ENCODE data around the gene SEL1L2.

SEL1L2 gene

GRCh38 chr20:13851279-13851678, 139.1 kb downstream of the SEL1L2 start:
- TF ChIP-seq CTCF (IDR thresholded peaks at IDR 0.05): no peak
- Histone ChIP-seq H3K4me3 (no peak overlapping the region), H3K27ac (peak overlapping the region; percentile 19 to 81)
- no peak for DNase-seq (ENCODE audit: low spot score)

- Histone ChIP-seq H3K27ac (no peak overlapping the region), H3K4me3 (no peak overlapping the region)
- DNase-seq (ENCODE audit: low spot score): no peak
- TF ChIP-seq CTCF (IDR thresholded peaks at IDR 0.05): no peak
These were observed 146.1 kb downstream of the SEL1L2 start for GRCh38 chr20:13844296-13844695.

DNA sequence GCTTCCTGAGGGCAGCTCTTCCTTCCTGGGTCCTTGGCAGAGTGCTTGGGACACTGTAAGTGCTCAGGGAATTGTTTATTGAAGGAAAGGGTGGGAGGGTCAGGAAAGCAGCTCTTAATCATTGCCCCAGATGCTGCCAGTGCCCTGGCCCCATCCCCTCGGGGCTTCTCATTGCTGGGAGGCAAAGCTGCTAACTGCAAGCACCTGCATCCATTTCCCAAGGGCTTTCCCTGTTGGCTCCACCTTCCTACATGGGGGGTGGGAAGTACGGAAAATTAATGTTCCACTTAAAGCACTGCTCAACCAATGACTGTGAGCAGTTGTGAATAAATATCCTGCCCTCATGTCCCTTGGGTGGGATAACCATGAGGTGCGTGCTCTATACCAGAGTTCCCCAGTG, 149.2 kb downstream of the SEL1L2 start:
- no peak for DNase-seq (ENCODE audit: low spot score)
- Histone ChIP-seq H3K4me3 (no peak overlapping the region), H3K27ac (no peak overlapping the region)
- TF ChIP-seq CTCF (IDR thresholded peaks at IDR 0.05): no peak

DNA sequence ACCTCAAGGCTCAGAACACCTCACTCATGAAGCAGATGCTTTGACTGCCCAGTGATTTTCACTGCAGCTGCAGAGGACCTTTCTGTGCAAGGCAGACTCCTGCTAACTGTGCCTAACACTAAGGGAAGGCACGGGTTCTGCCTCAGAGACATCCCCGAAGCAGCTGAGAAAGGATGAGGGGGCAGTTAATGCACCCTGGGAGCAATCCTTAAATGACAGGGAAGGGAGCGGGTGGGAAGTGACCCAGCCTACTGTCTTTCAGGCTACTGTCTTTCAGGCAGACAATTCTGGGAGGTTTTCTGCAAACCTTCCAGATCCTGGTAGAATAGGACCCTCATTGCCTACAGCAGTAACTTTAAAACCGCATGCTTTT, 150.3 kb downstream of the SEL1L2 start:
- Histone ChIP-seq H3K27ac (no peak overlapping the region), H3K4me3 (no peak overlapping the region)
- no peak for DNase-seq (ENCODE audit: low spot score)
- TF ChIP-seq CTCF (IDR thresholded peaks at IDR 0.05): no peak

GRCh38 chr20:13839421-13840092, 150.9 kb downstream of the SEL1L2 start:
- no peak for DNase-seq (ENCODE audit: low spot score)
- no peak overlapping the region for H3K27ac ChIP-seq
- TF ChIP-seq CTCF (IDR thresholded peaks at IDR 0.05): no peak

GRCh38 chr20:13838664-13839063, 151.8 kb downstream of the SEL1L2 start:
- no peak for DNase-seq (ENCODE audit: low spot score)
- Histone ChIP-seq H3K4me3 (no peak overlapping the region), H3K27ac (no peak overlapping the region)
- no peak for TF ChIP-seq CTCF (IDR thresholded peaks at IDR 0.05)

More at GRCh38 chr20:13839421-13840092, 150.9 kb downstream of the SEL1L2 start:
- H3K4me3 ChIP-seq: no peak overlapping the region

DNA sequence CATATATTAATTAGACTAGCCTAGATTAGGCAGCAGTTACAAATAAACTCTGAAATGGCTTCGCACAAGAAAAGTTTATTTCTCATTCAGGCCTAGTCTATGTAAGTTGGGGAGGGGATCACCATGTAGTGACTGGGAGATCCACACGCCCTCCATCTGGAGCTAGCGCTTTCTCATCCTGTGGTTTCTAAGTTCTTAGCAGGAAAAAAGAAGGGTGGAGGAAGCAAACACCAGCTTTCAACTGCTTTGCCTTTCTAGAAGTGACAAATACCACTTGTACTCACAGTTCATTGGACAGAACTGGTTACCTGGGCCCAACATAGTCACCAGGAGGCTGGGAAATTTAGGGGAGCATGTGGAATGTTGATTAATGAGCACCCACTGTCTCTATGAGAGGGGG, 158.9 kb downstream of the SEL1L2 start:
- no peak for DNase-seq (ENCODE audit: low spot score)
- H3K4me3 ChIP-seq: no peak overlapping the region
- H3K27ac ChIP-seq: no peak overlapping the region
- TF ChIP-seq CTCF (IDR thresholded peaks at IDR 0.05): no peak

Data from coronary artery (tissue), 2 donors.